SK-N-SH (cell line): ENCODE results near the gene PI4K2A. TPM values are rescaled to one million over a fixed set of nuclear protein-coding genes. Genes with fewer than 3 reads are reported as not detected.
A peak's percentile ranks its signal among the peaks of the same experiment; 100 is the strongest.
"Not testable (repeated sequence)": the region's sequence is repeated elsewhere in the genome, so short reads cannot be mapped to it uniquely, and the experiment has no call there.

ENCODE experiments used
- CTCF ChIA-PET: fragments of 300-600, 350-600 bp; formaldehyde crosslinking; extraction: SDS; loops from one replicate; lab custom pipeline; 2021; lab: Yijun Ruan, JAX
- POLR2A ChIA-PET: fragments of 350-600 bp; sonication (Branson Sonifier 250); formaldehyde crosslinking; extraction: SDS; loops from one replicate; lab custom pipeline; 2020; ENCODE audit warnings: antibody characterized with exemption, inconsistent platforms; lab: Yijun Ruan, JAX
- DNase-seq: peaks from one replicate; pipeline ENCODE4 v3.0.0; 2012
- H2AFZ ChIP-seq: fragments of 200-600 bp; sonication (generic); 2 replicates; pipeline ENCODE4 v1.8.1; 2016; ENCODE audit warnings: antibody characterized with exemption, mild to moderate bottlenecking, low read depth
- H3F3A ChIP-seq: fragments of 200-600 bp; sonication (generic); replicated peaks from 2 replicates; pipeline ENCODE3; 2016; ENCODE audit warnings: antibody characterized with exemption, mild to moderate bottlenecking; ENCODE audit not compliant: insufficient read depth
- H3K27ac ChIP-seq, 2 experiments: fragments of 200-500 bp in 1 of 2; fragments of 200-600 bp in 1 of 2; sonication (Bioruptor generic) in 1 of 2; sonication (generic), shearing (Covaris generic) in 1 of 2; 2 replicates each; pipeline versions ENCODE4 v1.5.1 to v1.6.1; 2014 to 2016; ENCODE audit warnings: low read depth in 2 of 2, inconsistent platforms in 1 of 2, low read length in 1 of 2, mild to moderate bottlenecking in 1 of 2, mixed read lengths in 1 of 2
- H3K27me3 ChIP-seq: fragments of 200-600 bp; sonication (generic), shearing (Covaris generic); 2 replicates; pipeline ENCODE4 v1.6.1; 2016; ENCODE audit warnings: mixed run types; ENCODE audit not compliant: insufficient read depth
- H3K36me3 ChIP-seq, 2 experiments: fragments of 200-500 bp in 1 of 2; fragments of 200-600 bp in 1 of 2; sonication (Bioruptor generic) in 1 of 2; sonication (generic) in 1 of 2; replicated peaks in 1 of 2; 2 replicates each; pipeline versions ENCODE3 to v1.5.1; 2014 to 2016; ENCODE audit warnings: low read length in 1 of 2, mild to moderate bottlenecking in 1 of 2; ENCODE audit not compliant: insufficient read depth in 2 of 2, control insufficient read depth in 1 of 2
- H3K4me1 ChIP-seq, 2 experiments: fragments of 200-500 bp in 1 of 2; fragments of 200-600 bp in 1 of 2; sonication (Bioruptor generic) in 1 of 2; sonication (generic), shearing (Covaris generic) in 1 of 2; 2 replicates each; pipeline versions ENCODE4 v1.5.1 to v1.6.1; 2014 to 2016; ENCODE audit warnings: low read depth in 1 of 2, low read length in 1 of 2, mixed run types in 1 of 2; ENCODE audit not compliant: insufficient read depth in 2 of 2, control insufficient read depth in 1 of 2
- H3K4me2 ChIP-seq: fragments of 200-600 bp; sonication (generic), shearing (Covaris generic); 2 replicates; pipeline ENCODE4 v1.6.1; 2017; ENCODE audit warnings: mixed run types
- H3K4me3 ChIP-seq, 2 experiments: fragments of 200-500 bp in 1 of 2; fragments of 200-600 bp in 1 of 2; sonication (Bioruptor generic) in 1 of 2; sonication (generic), shearing (Covaris generic) in 1 of 2; 2 replicates each; pipeline versions ENCODE4 v1.5.1 to v1.8.1; 2014 to 2016; ENCODE audit warnings: low read depth in 2 of 2, inconsistent platforms in 1 of 2, low read length in 1 of 2, mild to moderate bottlenecking in 1 of 2, mixed read lengths in 1 of 2, moderate library complexity in 1 of 2
- H3K79me2 ChIP-seq: fragments of 200-600 bp; sonication (generic); 2 replicates; pipeline ENCODE4 v1.8.1; 2017; ENCODE audit warnings: mild to moderate bottlenecking; ENCODE audit not compliant: insufficient read depth
- H3K9ac ChIP-seq: fragments of 200-600 bp; sonication (generic); 2 replicates; pipeline ENCODE4 v1.6.1; 2017; ENCODE audit warnings: mixed run types
- H3K9me2 ChIP-seq: fragments of 200-600 bp; sonication (generic); 2 replicates; pipeline ENCODE4 v1.6.1; 2017; ENCODE audit warnings: mixed run types
- H3K9me3 ChIP-seq: fragments of 200-600 bp; sonication (generic); 2 replicates; pipeline ENCODE4 v1.6.1; 2017; ENCODE audit warnings: mixed run types, mild to moderate bottlenecking, moderate library complexity
- H4K20me1 ChIP-seq: fragments of 200-600 bp; sonication (generic); 2 replicates; pipeline ENCODE4 v1.6.1; 2017; ENCODE audit warnings: mild to moderate bottlenecking, mixed run types; ENCODE audit not compliant: insufficient read depth
- CHD2 ChIP-seq: fragments of 150-350 bp; IDR thresholded peaks from 2 replicates; pipeline ENCODE4 v1.6.1; 2018; ENCODE audit warnings: low read length; ENCODE audit not compliant: partially characterized antibody
- EP300 ChIP-seq, 2 experiments: IDR thresholded peaks; 2 replicates each; pipeline versions ENCODE4 v1.4.0 to v1.6.1; 2012; ENCODE audit warnings: borderline replicate concordance in 1 of 2, low read depth in 1 of 2, low read length in 1 of 2
- EZH2phosphoT487 ChIP-seq: fragments of 200-600 bp; sonication (generic); IDR thresholded peaks from 2 replicates; pipeline ENCODE4 v1.6.1; 2017; ENCODE audit warnings: low read depth, mixed run types, mild to moderate bottlenecking, antibody characterized with exemption, moderate library complexity, borderline replicate concordance
- FOXJ3 ChIP-seq: sonication (generic); formaldehyde crosslinking; IDR thresholded peaks from 2 replicates; pipeline ENCODE4 v1.5.1; 2020; ENCODE audit warnings: mild to moderate bottlenecking, missing genetic modification reagents
- FOXM1 ChIP-seq: IDR thresholded peaks from 2 replicates; pipeline ENCODE4 v1.4.0; 2012; ENCODE audit warnings: low read depth, mild to moderate bottlenecking
- GABPA ChIP-seq: IDR thresholded peaks from 2 replicates; pipeline ENCODE4 v1.4.0; 2012; ENCODE audit warnings: low read depth, mild to moderate bottlenecking
- GATA2 ChIP-seq: sonication (generic); formaldehyde crosslinking; IDR thresholded peaks from 2 replicates; pipeline ENCODE4 v1.5.0; 2020; ENCODE audit warnings: mild to moderate bottlenecking, missing genetic modification reagents
- IRF3 ChIP-seq: fragments of 150-350 bp; IDR thresholded peaks from 2 replicates; pipeline ENCODE4 v1.6.1; 2016; ENCODE audit warnings: mild to moderate bottlenecking, low read depth, low read length
- MAX ChIP-seq: IDR thresholded peaks from 2 replicates; pipeline ENCODE4 v1.4.0; 2012; ENCODE audit warnings: low read depth
- MXI1 ChIP-seq: IDR thresholded peaks from 2 replicates; pipeline ENCODE4 v1.6.1; 2012; ENCODE audit warnings: mild to moderate bottlenecking, low read depth, low read length, improper control_type of control experiment
- NFIC ChIP-seq: IDR thresholded peaks from 2 replicates; pipeline ENCODE4 v1.4.0; 2012; ENCODE audit warnings: borderline replicate concordance
- PBX3 ChIP-seq: IDR thresholded peaks from 2 replicates; pipeline ENCODE4; 2012
- RCOR1 ChIP-seq: fragments of 150-350 bp; IDR thresholded peaks from 2 replicates; pipeline ENCODE4 v1.6.1; 2017; ENCODE audit warnings: antibody characterized with exemption, low read length
- REST ChIP-seq: IDR thresholded peaks from 2 replicates; pipeline ENCODE4 v1.6.1; 2012; ENCODE audit warnings: mild to moderate bottlenecking, low read depth, low read length, moderate library complexity
- RXRA ChIP-seq: IDR thresholded peaks from 2 replicates; pipeline ENCODE4 v1.4.0; 2012; ENCODE audit warnings: low read depth, mild to moderate bottlenecking, borderline replicate concordance
- SIN3A ChIP-seq: IDR thresholded peaks from 2 replicates; pipeline ENCODE4 v1.6.1; 2012; ENCODE audit warnings: low read depth, mild to moderate bottlenecking, low read length, moderate library complexity, borderline replicate concordance
- TAF1 ChIP-seq: IDR thresholded peaks from 2 replicates; pipeline ENCODE4 v1.6.1; 2012; ENCODE audit warnings: low read depth, mild to moderate bottlenecking, low read length, moderate library complexity, borderline replicate concordance
- TCF12 ChIP-seq: IDR thresholded peaks from 2 replicates; pipeline ENCODE4 v1.4.0; 2012
- ZBTB33 ChIP-seq: IDR thresholded peaks from 2 replicates; pipeline ENCODE4 v1.4.0; 2012; ENCODE audit warnings: low read depth, borderline replicate concordance
- WGBS: methylation state at CpG from one replicate; pipeline ENCODE4 v1.1.6; 2017; ENCODE audit warnings: low lambda C conversion rate; 5-methylcytosine and 5-hydroxymethylcytosine counted together
- polyA plus RNA-seq, 3 experiments: library from polyadenylated mRNA; depleted of rRNA; stranded (reverse); fragments of >200 nt; gene quantifications; 2 replicates each; pipeline ENCODE4 v1.2.3, GENCODE V29; 2012

PI4K2A gene
- polyA plus RNA-seq, 1 of the 3 experiments (the other 2 are of a cell fraction) = 23.8 TPM

- H2AFZ ChIP-seq, H3K27me3 ChIP-seq, H4K20me1 ChIP-seq, H3K9me2 ChIP-seq, H3K9me3 ChIP-seq, POLR2A ChIA-PET, DNase-seq: not testable (repeated sequence)
- 48% methylated on average over 4 of the region's 4 CpGs for WGBS
- CTCF ChIA-PET = interaction anchor here (1.1 kb wide), 1 partner anchor 91 kb away, joined by 3 read pairs; no protein-coding TSS in a partner anchor
- Histone ChIP-seq H3K27ac (peak overlapping the region; percentile 81 to 95; a peak in 3 of 4 replicates), H3K4me1 (peaks cover 4 to 22% of the 10 kb centered on the region in 2 experiments; a peak in 3 of 4 replicates), H3K9ac (peak overlapping the region; percentile 48; the same call in 1 of the 2 replicates), H3F3A (peaks cover 38% of the 10 kb centered on the region), H3K36me3 (peaks cover 42 to 51% of the 10 kb centered on the region in 2 experiments), H3K4me3 (peak overlapping the region in 1 of 2 experiments; percentile 15; a peak in 1 of 4 replicates), H3K4me2 (peak overlapping the region; percentile 66), H3K79me2 (peaks cover 64% of the 10 kb centered on the region)
Measured at GRCh38 chr10:97649405-97649750, 8.9 kb downstream of the PI4K2A start.

GRCh38 chr10:97650726-97651125, 10.3 kb downstream of the PI4K2A start:
- ChIA-PET POLR2A (no interaction called here), CTCF (interaction anchor here (1.0 kb wide), 1 partner anchor 26 kb away, joined by 3 read pairs; no protein-coding TSS in a partner anchor)
- Histone ChIP-seq H3K4me1 (peaks cover 4 to 22% of the 10 kb centered on the region in 2 experiments; a peak in 3 of 4 replicates), H3K9ac (no peak overlapping the region), H3K36me3 (peaks cover 38 to 51% of the 10 kb centered on the region in 2 experiments), H3F3A (peaks cover 34% of the 10 kb centered on the region), H3K27me3 (no peaks in the 10 kb centered on the region), H3K4me2 (no peak overlapping the region), H3K27ac (peak overlapping the region; percentile 29 to 95; a peak in 2 of 4 replicates), H3K9me3 (no peaks in the 10 kb centered on the region), H3K9me2 (no peaks in the 10 kb centered on the region), H2AFZ (no peak overlapping the region), H4K20me1 (no peaks in the 10 kb centered on the region), H3K79me2 (peaks cover 56% of the 10 kb centered on the region), H3K4me3 (no peak overlapping the region)
- WGBS = 91% methylated on average over 3 of the region's 3 CpGs
- no peak for DNase-seq
- TF ChIP-seq CHD2 = no peak
- no peak for TF ChIP-seq NFIC
- no peak for TF ChIP-seq IRF3
- no peak for TF ChIP-seq TCF12
- TF ChIP-seq REST = no peak
- no peak for TF ChIP-seq EZH2phosphoT487
- TF ChIP-seq EP300 (IDR thresholded peaks at IDR 0.05; ENCODE audit: borderline replicate concordance in 1 of 2, low read depth in 1 of 2, low read length in 1 of 2) = no peak
- TF ChIP-seq RCOR1 = no peak
- TF ChIP-seq MXI1 = no peak
- TF ChIP-seq PBX3 = no peak
- TF ChIP-seq ZBTB33 = no peak
- no peak for TF ChIP-seq FOXJ3 (CRISPR knock-in tag)
- TF ChIP-seq TAF1 = no peak
- no peak for TF ChIP-seq FOXM1
- TF ChIP-seq GATA2 = no peak
- TF ChIP-seq GABPA = no peak
- no peak for TF ChIP-seq MAX
- no peak for TF ChIP-seq RXRA
- TF ChIP-seq SIN3A = no peak
